Gastroesophageal sphincter (tissue), 4 donors: ENCODE data around the gene CEP68. TPM values are rescaled to one million over a fixed set of nuclear protein-coding genes. Genes with fewer than 3 reads are reported as not detected.

Experiments
- ATAC-seq: fragments of 150-250 bp; one replicate; pipeline ENCODE4 v1.9.1; 2016; ENCODE audit warnings: mild to moderate bottlenecking, moderate library complexity
- H3K27ac ChIP-seq, 4 donors: fragments of 200-600 bp; sonication (generic) in 3 of 4; 1 replicate in 3 of 4; 2 replicates in 1 of 4; pipeline ENCODE4 v1.5.1; 2016 to 2019
- H3K27me3 ChIP-seq: fragments of 200-600 bp; sonication (generic); one replicate; pipeline ENCODE4 v1.5.1; 2019
- H3K36me3 ChIP-seq, 2 donors: fragments of 200-600 bp; sonication (generic); one replicate each; pipeline ENCODE4 v1.5.1; 2019; ENCODE audit warnings: control low read depth in 1 of 2
- H3K4me1 ChIP-seq, 3 donors: fragments of 200-600 bp; sonication (generic); 1 replicate in 2 of 3; 2 replicates in 1 of 3; pipeline ENCODE4 v1.5.1; 2016 to 2019; ENCODE audit warnings: control low read depth in 2 of 3
- H3K4me3 ChIP-seq, 2 donors: fragments of 200-600 bp; sonication (generic); one replicate each; pipeline ENCODE4 v1.5.1; 2019; ENCODE audit warnings: mild to moderate bottlenecking in 1 of 2, moderate library complexity in 1 of 2
- H3K9me3 ChIP-seq, 3 donors: fragments of 200-600 bp; sonication (generic); one replicate each; pipeline ENCODE4 v1.5.1; 2017 to 2019; ENCODE audit warnings: control low read depth in 2 of 3
- CTCF ChIP-seq, 4 experiments: fragments of 200-600 bp in 2 of 4; fragments of 450-650 bp in 2 of 4; sonication (generic) in 1 of 4; IDR thresholded peaks; one replicate each; pipeline ENCODE4 v1.5.1; 2017 to 2019; ENCODE audit warnings: antibody characterized with exemption in 4 of 4, mild to moderate bottlenecking in 2 of 4, moderate library complexity in 2 of 4
- EP300 ChIP-seq: sonication (generic); formaldehyde crosslinking; IDR thresholded peaks from one replicate; pipeline ENCODE4 v1.6.1; 2017; ENCODE audit warnings: antibody characterized with exemption, mild to moderate bottlenecking
- POLR2A ChIP-seq, 2 donors: fragments of 450-650 bp; IDR thresholded peaks; one replicate each; pipeline ENCODE4 v1.6.1; 2017; ENCODE audit warnings: antibody characterized with exemption in 2 of 2, mild to moderate bottlenecking in 2 of 2, moderate library complexity in 1 of 2
- POLR2AphosphoS5 ChIP-seq: sonication (generic); formaldehyde crosslinking; IDR thresholded peaks from one replicate; pipeline ENCODE4 v1.6.1; 2017; ENCODE audit warnings: antibody characterized with exemption
- WGBS, 2 donors: methylation state at CpG; one replicate each; pipeline ENCODE4 v1.1.5; 2018; ENCODE audit warnings: low coverage in 1 of 2; 5-methylcytosine and 5-hydroxymethylcytosine counted together
- total RNA-seq, 4 donors: library from RNA; depleted of rRNA; stranded (reverse); fragments of >200 nt; gene quantifications; one replicate each; pipeline ENCODE4 v1.1.0, GENCODE V29; 2016

CEP68 gene
- total RNA-seq, 4 donors from 2014 or later = 26.3 to 48.9 (median 30.3) TPM

DNA sequence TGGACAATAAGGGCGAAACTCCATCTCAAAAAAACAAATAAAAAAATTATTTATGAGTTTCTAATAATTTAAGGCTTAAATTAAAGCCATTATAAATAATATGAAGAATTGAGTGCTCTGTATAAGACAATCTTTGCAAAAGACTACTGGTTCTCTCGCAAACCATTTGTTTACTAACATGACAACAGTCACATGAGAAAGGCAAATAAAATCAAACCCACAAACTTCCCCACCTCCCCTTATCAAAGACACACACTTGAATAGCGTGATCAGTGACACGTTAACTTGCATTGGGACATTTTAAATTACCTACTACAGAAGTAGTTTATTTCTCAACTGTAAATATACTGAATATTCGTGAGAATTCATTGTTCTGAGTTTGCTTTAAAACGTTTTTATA lies 52.6 kb downstream of the CEP68 start:
- no peak for TF ChIP-seq CTCF (IDR thresholded peaks at IDR 0.05)
- no peak for TF ChIP-seq POLR2AphosphoS5
- no peak for TF ChIP-seq POLR2A (IDR thresholded peaks at IDR 0.05)
- H3K4me1 ChIP-seq = peaks cover 0 to 55% (median 10%) of the 10 kb centered on the region in 3 donors
- peaks cover 0 to 7% of the 10 kb centered on the region in 2 donors for H3K36me3 ChIP-seq
- no peak for ATAC-seq
- no peaks in the 10 kb centered on the region for H3K9me3 ChIP-seq
- H3K27ac ChIP-seq = no peak overlapping the region
- no peak overlapping the region for H3K4me3 ChIP-seq
- no peaks in the 10 kb centered on the region for H3K27me3 ChIP-seq
- WGBS, 2 donors = 85% methylated on average over 6 of the region's 6 CpGs

GRCh38 chr2:65112633-65113032 lies 56.4 kb downstream of the CEP68 start:
- ATAC-seq = no peak
- Histone ChIP-seq H3K27ac (no peak overlapping the region), H3K27me3 (no peaks in the 10 kb centered on the region), H3K36me3 (no peaks in the 10 kb centered on the region), H3K4me1 (peaks cover 0 to 56% (median 13%) of the 10 kb centered on the region in 3 donors), H3K4me3 (no peak overlapping the region), H3K9me3 (no peaks in the 10 kb centered on the region)
- WGBS, 2 donors = 41% methylated on average over 3 of the region's 3 CpGs
- TF ChIP-seq POLR2A (IDR thresholded peaks at IDR 0.05) (no peak), POLR2AphosphoS5 (no peak), EP300 (no peak), CTCF (IDR thresholded peaks at IDR 0.05) (no peak)

DNA sequence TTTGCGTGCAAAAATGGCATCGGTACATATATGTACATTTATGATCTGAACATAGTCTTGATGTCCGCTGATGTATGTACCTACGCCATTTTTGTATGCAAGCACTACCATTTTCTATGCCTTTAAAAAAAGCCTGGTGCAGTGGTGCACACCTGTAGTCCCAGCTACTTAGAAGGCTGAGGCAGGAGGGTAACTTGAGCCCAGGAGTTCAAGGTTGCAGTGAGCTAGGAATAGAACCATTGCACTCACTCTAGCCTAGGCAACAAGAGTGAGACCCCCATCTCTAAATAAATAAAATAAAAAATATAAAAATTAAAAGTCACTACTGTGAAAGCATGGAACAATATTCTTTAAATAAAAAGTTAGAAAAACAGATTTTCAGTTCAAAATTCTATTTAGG lies 57.0 kb downstream of the CEP68 start:
- no peak overlapping the region for H3K27ac ChIP-seq
- H3K27me3 ChIP-seq = no peaks in the 10 kb centered on the region
- 92% methylated on average over 4 of the region's 4 CpGs for WGBS, 2 donors
- no peak overlapping the region for H3K4me3 ChIP-seq
- ATAC-seq = no peak
- peaks cover 0 to 56% (median 11%) of the 10 kb centered on the region in 3 donors for H3K4me1 ChIP-seq
- H3K9me3 ChIP-seq = no peaks in the 10 kb centered on the region
- no peak for TF ChIP-seq POLR2A (IDR thresholded peaks at IDR 0.05)
- TF ChIP-seq POLR2AphosphoS5 = no peak
- TF ChIP-seq CTCF (IDR thresholded peaks at IDR 0.05) = no peak
- no peak for TF ChIP-seq EP300
- no peaks in the 10 kb centered on the region for H3K36me3 ChIP-seq

GRCh38 chr2:65113816-65114215 lies 57.6 kb downstream of the CEP68 start:
- no peak overlapping the region for H3K27ac ChIP-seq
- H3K36me3 ChIP-seq = no peaks in the 10 kb centered on the region
- 52 to 66% methylated on average over 2 of the region's 2 CpGs for WGBS, 2 donors
- no peak overlapping the region for H3K4me3 ChIP-seq
- H3K9me3 ChIP-seq = no peaks in the 10 kb centered on the region
- no peak for ATAC-seq
- no peaks in the 10 kb centered on the region for H3K27me3 ChIP-seq
- TF ChIP-seq POLR2A (IDR thresholded peaks at IDR 0.05) = no peak
- no peak for TF ChIP-seq CTCF (IDR thresholded peaks at IDR 0.05)
- TF ChIP-seq POLR2AphosphoS5 = no peak
- no peak for TF ChIP-seq EP300
- peaks cover 0 to 61% (median 15%) of the 10 kb centered on the region in 3 donors for H3K4me1 ChIP-seq

DNA sequence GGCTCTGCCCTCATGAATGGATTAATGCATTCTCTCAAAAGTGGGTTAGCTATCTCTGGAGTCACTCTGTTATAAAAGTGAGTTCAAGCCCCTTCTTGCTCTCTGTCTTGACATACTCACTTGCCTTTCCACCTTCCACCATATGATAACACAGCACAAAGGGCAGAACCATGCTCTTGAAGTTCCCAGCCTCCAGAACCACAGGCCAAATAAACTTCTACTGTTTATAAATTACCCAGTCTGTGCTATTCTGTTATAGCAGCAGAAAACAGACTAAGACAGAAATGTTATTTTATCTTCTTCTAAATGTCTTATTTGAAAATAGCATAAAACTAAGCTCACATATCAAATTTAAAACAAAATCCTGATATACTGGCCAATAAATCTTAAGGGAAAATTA lies 58.7 kb downstream of the CEP68 start:
- TF ChIP-seq CTCF (IDR thresholded peaks at IDR 0.05) (no peak), POLR2A (IDR thresholded peaks at IDR 0.05) (no peak), EP300 (no peak)
- Histone ChIP-seq H3K9me3 (no peaks in the 10 kb centered on the region), H3K36me3 (no peaks in the 10 kb centered on the region), H3K4me1 (peaks cover 0 to 69% (median 20%) of the 10 kb centered on the region in 3 donors), H3K4me3 (no peak overlapping the region), H3K27me3 (no peaks in the 10 kb centered on the region), H3K27ac (no peak overlapping the region)
- no peak for ATAC-seq
